Mesenteric fat pad (tissue), 1 donor: ENCODE data around the gene CCDC179. TPM values are rescaled to one million over a fixed set of nuclear protein-coding genes. Genes with fewer than 3 reads are reported as not detected.
A peak's percentile ranks its signal among the peaks of the same experiment; 100 is the strongest.

ENCODE experiments used
- DNase-seq: peaks from one replicate; pipeline ENCODE4 v3.0.0-alpha.2; 2020; ENCODE audit warnings: low spot score
- long read RNA-seq: library from polyadenylated mRNA; unstranded; transcript quantifications from one replicate; pipeline ENCODE4 v2.0.0, GENCODE V29; 2020
- total RNA-seq: library from RNA; stranded (reverse); fragmentation: NEBNext Ultra II Directional; extraction: Animal tissue kit (Norgen Biotek cat#: 25700); gene quantifications from one replicate; pipeline ENCODE4 v1.2.1, GENCODE V29; 2021
- donor health status: DM: yes; HTN: yes; CAD: no.

CCDC179 gene
- total RNA-seq, result not detected
- long read RNA-seq, result 0 reads

GRCh38 chr11:22860241-22860640, at the start of gene CCDC179:
Gene CCDC179 (minus strand): TSS chr11:22860474. CDS start chr11:22860421, 53 bp downstream.
- no peak for DNase-seq

DNA sequence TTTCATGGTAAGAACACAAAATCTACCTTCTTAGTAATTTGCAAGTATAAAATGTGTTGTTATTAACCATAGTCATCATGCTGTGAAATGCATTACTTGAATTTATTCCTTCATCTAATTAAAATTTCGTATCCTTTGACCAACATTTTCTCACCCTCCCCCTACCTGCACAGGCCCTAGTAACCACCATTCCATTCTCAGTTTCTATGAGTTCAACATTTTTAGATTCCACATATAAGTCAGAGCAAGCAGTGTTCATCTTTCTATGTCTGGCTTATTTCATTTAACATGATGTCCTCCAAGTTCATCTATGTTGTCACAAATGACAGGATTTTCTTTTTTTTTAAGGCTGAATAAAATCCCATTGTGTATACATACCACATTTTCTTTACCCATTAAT, 43.5 kb upstream of the CCDC179 start:
- DNase-seq, result no peak

GRCh38 chr11:22901603-22902002, 41.3 kb upstream of the CCDC179 start:
- no peak for DNase-seq

- no peak for DNase-seq
Observed at GRCh38 chr11:22900764-22901486, 40.7 kb upstream of the CCDC179 start.

DNA sequence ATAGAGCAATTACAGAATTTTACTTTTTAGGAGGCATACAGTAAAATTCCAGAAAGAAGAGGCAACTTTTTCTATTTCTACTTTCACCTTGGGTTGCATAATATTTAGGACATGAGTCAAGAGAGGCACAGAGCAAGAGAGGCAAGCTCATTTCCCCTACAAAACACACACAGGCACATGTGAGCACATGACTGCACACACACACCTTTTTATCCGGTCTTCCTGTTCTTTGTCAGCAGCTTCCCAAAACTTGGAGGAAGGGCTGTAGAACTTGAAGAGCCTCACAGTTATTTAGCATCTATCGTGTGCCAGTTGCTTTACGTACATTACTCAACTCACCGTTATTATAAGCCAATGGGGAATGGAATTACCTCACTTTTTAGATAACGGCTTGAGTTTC, 37.8 kb upstream of the CCDC179 start:
- DNase-seq, result no peak

DNA sequence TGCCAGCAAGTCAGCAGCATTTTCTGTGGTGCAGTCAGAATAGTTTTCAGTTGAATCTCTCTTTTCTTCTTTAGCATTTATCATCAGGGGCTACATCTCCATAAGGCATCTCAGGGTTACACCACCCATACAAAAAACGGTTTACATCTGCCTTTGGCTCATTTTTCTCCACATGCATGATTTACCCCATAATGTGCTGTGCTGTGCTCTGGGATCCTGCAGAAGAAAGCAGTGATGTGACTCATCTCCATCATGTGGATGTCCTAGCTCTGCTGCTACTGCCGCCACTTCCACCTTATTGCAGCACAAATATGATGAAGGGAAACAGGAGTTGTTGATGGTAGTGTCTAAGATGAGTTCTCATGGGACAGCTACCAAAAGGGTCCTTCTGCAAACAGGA, 30.0 kb upstream of the CCDC179 start:
- DNase-seq, result no peak

- DNase-seq, result no peak
Observed at GRCh38 chr11:22884217-22884616, 23.9 kb upstream of the CCDC179 start.

- DNase-seq, result no peak
Observed at GRCh38 chr11:22879630-22880029, 19.4 kb upstream of the CCDC179 start.

DNA sequence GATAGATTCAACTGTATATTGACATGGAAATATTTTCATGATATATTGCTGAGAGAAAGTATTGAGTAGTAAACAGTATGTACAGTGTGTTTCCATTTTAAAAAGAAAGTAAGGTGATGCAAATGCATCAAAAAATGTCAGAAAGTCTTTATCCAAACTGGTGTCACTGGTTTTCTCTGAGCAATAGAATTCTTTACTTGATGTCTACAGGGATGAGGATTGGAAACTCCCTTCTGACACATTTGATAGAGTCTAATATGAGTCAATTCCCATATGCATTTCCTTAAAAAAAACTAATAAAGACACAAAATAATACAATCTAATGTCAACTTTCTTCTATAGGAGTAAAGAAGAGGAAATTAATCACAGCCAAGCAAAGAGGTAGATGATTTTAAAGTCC, 18.3 kb upstream of the CCDC179 start:
- no peak for DNase-seq

- DNase-seq, result no peak
Observed at GRCh38 chr11:22878039-22878438, 17.8 kb upstream of the CCDC179 start.

GRCh38 chr11:22875869-22876473, 15.7 kb upstream of the CCDC179 start:
- DNase-seq, result no peak

- no peak for DNase-seq
Observed at GRCh38 chr11:22869325-22869724, 9.1 kb upstream of the CCDC179 start.

GRCh38 chr11:22859756-22860155, 518 bp downstream of the CCDC179 start:
- no peak for DNase-seq

GRCh38 chr11:22851477-22851876, 8.8 kb downstream of the CCDC179 start:
- DNase-seq, result no peak

- no peak for DNase-seq
Observed at GRCh38 chr11:22846726-22847125, 13.5 kb downstream of the CCDC179 start.

- no peak for DNase-seq
Observed at GRCh38 chr11:22832315-22833015, 27.8 kb downstream of the CCDC179 start.

DNA sequence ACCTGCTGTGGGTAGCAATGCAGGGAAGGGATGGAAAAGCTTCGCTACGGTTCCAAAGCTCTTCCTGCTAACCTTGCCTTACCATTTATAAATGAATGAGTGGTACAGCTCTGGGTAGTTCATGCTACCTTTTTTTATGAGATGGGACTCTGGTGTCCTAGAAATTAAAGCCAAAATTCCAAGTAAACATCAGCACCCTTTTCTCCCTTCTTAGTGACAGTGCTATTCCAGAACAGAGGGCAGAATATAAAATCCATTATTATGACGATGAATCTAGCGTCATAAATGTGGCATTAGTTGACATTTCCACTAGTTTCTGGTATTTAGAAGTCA, 30.2 kb downstream of the CCDC179 start:
- DNase-seq, result no peak

- DNase-seq, result peak; percentile 98
Observed at GRCh38 chr11:22829231-22830081, 30.8 kb downstream of the CCDC179 start, which contains the start of gene SVIP. Gene SVIP (minus strand): TSS chr11:22829801. CDS start chr11:22829748, 53 bp downstream.

GRCh38 chr11:22828373-22828772, 31.9 kb downstream of the CCDC179 start:
- no peak for DNase-seq

GRCh38 chr11:22822203-22822602, 38.1 kb downstream of the CCDC179 start:
- DNase-seq, result no peak

GRCh38 chr11:22809893-22810292, 50.4 kb downstream of the CCDC179 start:
- no peak for DNase-seq
